H9 (cell line): ENCODE data around the gene SRRM3. TPM values are rescaled to one million over a fixed set of nuclear protein-coding genes. Genes with fewer than 3 reads are reported as not detected.

Experiments
- DNase-seq: peaks from one replicate; pipeline ENCODE4 v3.0.0-alpha.2; 2017
- H2AFZ ChIP-seq: one replicate; pipeline ENCODE4 v1.6.1; 2013; ENCODE audit warnings: mild to moderate bottlenecking, low read length, control low read depth, moderate library complexity
- H2AK5ac ChIP-seq: 2 replicates; pipeline ENCODE4 v1.6.1; 2013; ENCODE audit warnings: low read length, control low read depth, mixed read lengths; ENCODE audit not compliant: insufficient read length
- H2BK120ac ChIP-seq: one replicate; pipeline ENCODE4 v1.6.1; 2013; ENCODE audit warnings: low read depth, mild to moderate bottlenecking, low read length, control low read depth, inconsistent platforms; ENCODE audit not compliant: poor library complexity, severe bottlenecking
- H2BK12ac ChIP-seq: 2 replicates; pipeline ENCODE4 v1.6.1; 2013; ENCODE audit warnings: low read length, control low read depth, mixed read lengths, low read depth; ENCODE audit not compliant: insufficient read length
- H2BK15ac ChIP-seq: 2 replicates; pipeline ENCODE4 v1.6.1; 2013; ENCODE audit warnings: low read depth, low read length, control low read depth
- H2BK20ac ChIP-seq: one replicate; pipeline ENCODE4 v1.6.1; 2013; ENCODE audit warnings: low read depth, mild to moderate bottlenecking, low read length, control low read depth, inconsistent platforms; ENCODE audit not compliant: poor library complexity, severe bottlenecking
- H2BK5ac ChIP-seq: 2 replicates; pipeline ENCODE4 v1.6.1; 2013; ENCODE audit warnings: low read length, control low read depth, mixed read lengths; ENCODE audit not compliant: insufficient read length
- H3K14ac ChIP-seq: 2 replicates; pipeline ENCODE4 v1.6.1; 2013; ENCODE audit warnings: low read length, control low read depth; ENCODE audit not compliant: insufficient read depth
- H3K18ac ChIP-seq: 2 replicates; pipeline ENCODE4 v1.6.1; 2013; ENCODE audit warnings: low read depth, mild to moderate bottlenecking, mixed read lengths, low read length, control low read depth; ENCODE audit not compliant: insufficient read length
- H3K23ac ChIP-seq: 2 replicates; pipeline ENCODE4 v1.6.1; 2013; ENCODE audit warnings: low read length, control low read depth, mixed read lengths, low read depth; ENCODE audit not compliant: insufficient read length
- H3K23me2 ChIP-seq: 2 replicates; pipeline ENCODE4 v1.6.1; 2013; ENCODE audit warnings: low read depth, mild to moderate bottlenecking, mixed read lengths, low read length, control low read depth; ENCODE audit not compliant: insufficient read length, poor library complexity, severe bottlenecking
- H3K27ac ChIP-seq: 2 replicates; pipeline ENCODE4 v1.5.1; 2013; ENCODE audit warnings: low read length, control low read depth, mixed read lengths, low read depth; ENCODE audit not compliant: insufficient read length
- H3K27me3 ChIP-seq: 2 replicates; pipeline ENCODE4 v1.6.1; 2013; ENCODE audit warnings: low read length, control low read depth, inconsistent platforms; ENCODE audit not compliant: insufficient read depth
- H3K4ac ChIP-seq: 2 replicates; pipeline ENCODE4 v1.6.1; 2013; ENCODE audit warnings: low read depth, mild to moderate bottlenecking, control low read depth, inconsistent platforms, low read length, moderate library complexity
- H3K4me1 ChIP-seq: 2 replicates; pipeline ENCODE4 v1.6.1; 2013; ENCODE audit warnings: low read length, control low read depth, inconsistent platforms; ENCODE audit not compliant: insufficient read depth
- H3K4me2 ChIP-seq: 2 replicates; pipeline ENCODE4 v1.6.1; 2013; ENCODE audit warnings: low read length, control low read depth, mixed read lengths; ENCODE audit not compliant: insufficient read length, insufficient read depth
- H3K56ac ChIP-seq: 2 replicates; pipeline ENCODE4 v1.6.1; 2013; ENCODE audit warnings: low read depth, mild to moderate bottlenecking, mixed read lengths, low read length, control low read depth; ENCODE audit not compliant: insufficient read length
- H3K79me1 ChIP-seq: 2 replicates; pipeline ENCODE4 v1.6.1; 2013; ENCODE audit warnings: low read depth, mild to moderate bottlenecking, moderate library complexity, low read length, control low read depth, inconsistent platforms; ENCODE audit not compliant: insufficient read depth, poor library complexity, severe bottlenecking
- H3K79me2 ChIP-seq: 2 replicates; pipeline ENCODE4 v1.6.1; 2013; ENCODE audit warnings: low read length, control low read depth, inconsistent platforms; ENCODE audit not compliant: insufficient read depth
- H3K9ac ChIP-seq: 2 replicates; pipeline ENCODE4 v1.6.1; 2013; ENCODE audit warnings: low read length, control low read depth, mixed read lengths; ENCODE audit not compliant: insufficient read length; ENCODE audit errors: extremely low read depth
- H3K9me3 ChIP-seq: one replicate; pipeline ENCODE4 v1.6.1; 2013; ENCODE audit warnings: low read depth, low read length, inconsistent platforms; ENCODE audit not compliant: control insufficient read depth
- H3T11ph ChIP-seq: one replicate; pipeline ENCODE4 v1.6.1; 2013; ENCODE audit warnings: mild to moderate bottlenecking, low read length, control low read depth, inconsistent platforms
- H4K20me1 ChIP-seq: one replicate; pipeline ENCODE4 v1.6.1; 2013; ENCODE audit not compliant: control insufficient read depth, insufficient read length, insufficient read depth
- H4K5ac ChIP-seq: 2 replicates; pipeline ENCODE4 v1.6.1; 2013; ENCODE audit warnings: low read depth, mild to moderate bottlenecking, mixed read lengths, low read length, control low read depth; ENCODE audit not compliant: insufficient read length
- H4K8ac ChIP-seq: replicated peaks from 2 replicates; pipeline ENCODE4 v1.6.1; 2013; ENCODE audit warnings: low read length, control low read depth, mixed read lengths, low read depth; ENCODE audit not compliant: insufficient read length
- H4K91ac ChIP-seq: 2 replicates; pipeline ENCODE4 v1.6.1; 2013; ENCODE audit warnings: low read depth, mild to moderate bottlenecking, moderate library complexity, mixed read lengths, low read length, control low read depth; ENCODE audit not compliant: insufficient read length
- H3K27ac Mint-ChIP-seq, 3 experiments: 2 replicates in 2 of 3; 3 replicates in 1 of 3; pipeline ENCODE4 v1.8.0; 2020 to 2021; ENCODE audit warnings: mixed read lengths in 3 of 3, mild to moderate bottlenecking in 1 of 3, moderate library complexity in 1 of 3
- H3K27me3 Mint-ChIP-seq: 2 replicates; pipeline ENCODE4 v1.8.0; 2021; ENCODE audit warnings: low read depth, mild to moderate bottlenecking, moderate library complexity, mixed read lengths
- H3K36me3 Mint-ChIP-seq, 3 experiments: 2 replicates in 2 of 3; 3 replicates in 1 of 3; pipeline ENCODE4 v1.8.0; 2020 to 2021; ENCODE audit warnings: low read depth in 3 of 3, mixed read lengths in 3 of 3; ENCODE audit not compliant: insufficient read depth in 1 of 3
- H3K4me1 Mint-ChIP-seq, 2 experiments: 2 replicates each; pipeline ENCODE4 v1.8.0; 2020; ENCODE audit warnings: mixed read lengths in 2 of 2
- H3K4me3 Mint-ChIP-seq, 2 experiments: 2 replicates in 1 of 2; 3 replicates in 1 of 2; pipeline ENCODE4 v1.8.0; 2020 to 2021; ENCODE audit warnings: mild to moderate bottlenecking in 2 of 2, mixed read lengths in 2 of 2, moderate library complexity in 1 of 2
- H3K9me3 Mint-ChIP-seq, 2 experiments: 2 replicates in 1 of 2; 3 replicates in 1 of 2; pipeline ENCODE4 v1.8.0; 2020; ENCODE audit warnings: mild to moderate bottlenecking in 2 of 2, mixed read lengths in 2 of 2, moderate library complexity in 1 of 2
- CTCF ChIP-seq: fragments of 200-600 bp; sonication (generic); conservative IDR thresholded peaks from 3 replicates; pipeline ENCODE4 v1.8.0; 2021; ENCODE audit warnings: antibody characterized with exemption, mild to moderate bottlenecking
- WGBS: extraction: QIAGEN DNeasy Blood & Tissue Kit; methylation state at CpG from one replicate; pipeline ENCODE4 v1.1.7; 2013; ENCODE audit warnings: missing lambda C conversion rate, low lambda C conversion rate, mixed read lengths; ENCODE audit not compliant: insufficient read length; ENCODE audit errors: extremely low coverage; 5-methylcytosine and 5-hydroxymethylcytosine counted together
- total RNA-seq: library from RNA; stranded (reverse); gene quantifications from 2 replicates; pipeline ENCODE4 v1.2.1, GENCODE V29; 2021

The SRRM3 gene
- total RNA-seq, 1 experiment from 2014 or later, result 11.0 TPM

DNA sequence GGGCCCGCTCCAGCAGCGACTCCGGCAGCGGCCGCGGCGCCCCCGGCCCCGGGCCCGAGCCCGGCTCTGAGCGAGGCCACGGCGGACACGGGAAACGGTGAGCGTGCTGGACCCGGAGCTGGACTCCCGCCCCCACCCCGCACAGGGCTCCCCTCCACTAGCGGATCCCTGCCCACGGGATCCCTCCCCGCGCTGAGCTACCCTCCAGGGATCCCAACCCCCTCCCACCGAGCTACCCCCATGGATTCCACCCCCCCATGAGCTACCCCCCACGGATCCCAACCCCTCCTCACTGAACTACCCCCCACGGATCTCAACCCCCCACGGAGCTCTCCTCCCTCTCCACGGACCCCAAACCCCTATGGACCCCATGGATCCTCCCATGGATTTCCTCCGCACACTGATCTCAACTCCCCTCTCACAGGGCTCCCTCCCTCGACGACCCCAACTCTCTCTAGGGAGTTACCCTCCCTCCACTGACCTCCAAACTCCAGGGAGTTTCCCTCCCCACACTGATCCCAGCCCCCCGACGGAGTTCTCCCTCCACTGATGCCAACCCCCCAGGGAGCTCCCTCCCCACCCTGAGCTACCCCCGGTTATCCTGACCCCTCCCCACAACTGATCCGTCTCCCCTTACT lies 80.1 kb downstream of the SRRM3 start:
- peaks cover 0 to 2% of the 10 kb centered on the region in 2 experiments; a peak in 2 of 5 replicates for H3K9me3 Mint-ChIP-seq
- Histone ChIP-seq H3K9ac (no peak overlapping the region), H4K91ac (no peak overlapping the region), H2AFZ (no peak overlapping the region), H3K4me2 (peak overlapping the region; percentile 63), H3T11ph (no peak overlapping the region), H3K27ac (no peak overlapping the region), H3K4me1 (no peaks in the 10 kb centered on the region), H3K79me2 (no peaks in the 10 kb centered on the region), H2AK5ac (no peak overlapping the region), H4K5ac (no peak overlapping the region), H3K79me1 (no peaks in the 10 kb centered on the region), H2BK5ac (no peak overlapping the region), H3K4ac (no peak overlapping the region), H2BK20ac (no peak overlapping the region), H3K18ac (no peak overlapping the region), H3K23me2 (peaks cover 8% of the 10 kb centered on the region), H4K20me1 (no peaks in the 10 kb centered on the region), H4K8ac (no peak overlapping the region), H3K9me3 (no peaks in the 10 kb centered on the region), H3K23ac (no peak overlapping the region), H2BK15ac (no peak overlapping the region), H2BK120ac (no peak overlapping the region), H3K14ac (no peak overlapping the region), H2BK12ac (no peak overlapping the region), H3K56ac (no peak overlapping the region), H3K27me3 (peaks cover 7% of the 10 kb centered on the region; the same call in 1 of the 2 replicates)
- peaks cover 6 to 23% (median 9%) of the 10 kb centered on the region in 3 experiments for H3K36me3 Mint-ChIP-seq
- H3K27me3 Mint-ChIP-seq, result peaks cover 75% of the 10 kb centered on the region
- peak overlapping the region in 1 of 3 experiments; percentile 37; a peak in 2 of 7 replicates for H3K27ac Mint-ChIP-seq
- no peak for TF ChIP-seq CTCF
- peak; percentile 40 for DNase-seq
- H3K4me3 Mint-ChIP-seq, result peak overlapping the region; percentile 72 to 96
- peaks cover 11 to 30% of the 10 kb centered on the region in 2 experiments for H3K4me1 Mint-ChIP-seq
- no CpG with 5 or more reads among the region's 36 CpGs for WGBS
